GM12875 (cell line): ENCODE results near the gene SLC7A6OS.
"Not testable (repeated sequence)": the region's sequence is repeated elsewhere in the genome, so short reads cannot be mapped to it uniquely, and the experiment has no call there.

Experiments used
- H3K4me3 ChIP-seq: one replicate; pipeline ENCODE4 v1.5.1; 2011; ENCODE audit warnings: low read depth, low read length, control low read depth
- CTCF ChIP-seq: IDR thresholded peaks from 2 replicates; pipeline ENCODE4 v1.5.1; 2011; ENCODE audit warnings: low read depth, mild to moderate bottlenecking, control low read depth, inconsistent platforms, low read length, moderate library complexity, borderline replicate concordance; ENCODE audit not compliant: insufficient read depth

SLC7A6OS gene

DNA sequence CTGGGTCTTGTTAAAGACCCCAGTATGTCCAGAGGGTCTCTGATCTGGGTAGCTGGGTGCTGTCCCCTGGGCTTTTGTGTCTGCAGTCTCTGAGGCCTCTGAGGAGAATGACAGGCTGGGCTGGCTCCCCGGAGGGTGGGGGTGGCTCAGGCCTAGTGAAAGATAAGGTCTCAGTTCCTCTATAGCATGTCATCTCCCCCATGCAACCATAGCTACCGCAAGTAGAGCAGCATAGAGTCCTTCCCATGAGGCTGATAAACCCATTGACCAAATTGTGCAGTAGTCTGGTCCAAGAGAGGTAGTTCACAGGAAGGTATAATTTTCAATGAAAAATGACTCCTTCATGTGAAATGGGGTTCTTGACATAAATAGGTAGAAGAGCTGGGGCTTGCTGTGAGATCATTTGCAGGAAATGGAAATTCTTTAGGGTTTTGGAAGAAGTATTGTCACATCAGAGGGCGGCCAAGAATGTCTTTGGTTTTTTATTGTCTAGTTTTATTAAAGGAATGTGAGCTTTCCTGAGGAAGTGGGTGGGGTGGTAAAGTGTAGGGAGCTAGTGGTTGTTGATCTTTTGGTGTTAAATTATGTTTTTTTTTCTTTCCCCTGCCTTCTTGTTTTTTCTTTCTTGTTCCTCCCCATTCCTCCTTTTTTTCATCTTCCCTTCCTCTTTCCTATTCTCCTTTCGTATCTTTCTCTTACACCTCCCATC is 21.0 kb downstream of the SLC7A6OS start:
- no peak for TF ChIP-seq CTCF
- no peak overlapping the region for H3K4me3 ChIP-seq

DNA sequence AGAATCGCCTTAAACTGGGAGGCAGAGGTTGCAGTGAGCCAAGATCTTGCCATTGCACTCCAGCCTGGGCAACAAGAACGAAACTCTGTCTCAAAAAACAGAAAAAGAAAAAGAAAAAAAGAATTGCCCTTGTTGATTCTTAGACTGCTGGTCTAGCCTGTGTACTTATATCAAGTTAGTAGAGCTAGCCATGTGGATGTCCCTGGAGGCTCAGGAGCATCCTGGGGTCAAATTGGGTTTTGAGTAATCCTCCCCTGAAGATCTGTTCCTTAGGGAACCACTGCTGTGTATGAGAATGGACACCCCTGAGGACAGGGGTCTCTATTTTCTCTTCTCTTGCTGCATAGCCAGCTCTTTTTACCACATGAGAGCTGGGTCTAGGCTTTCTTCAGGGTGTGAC is 21.5 kb downstream of the SLC7A6OS start:
- no peak for TF ChIP-seq CTCF
- no peak overlapping the region for H3K4me3 ChIP-seq

DNA sequence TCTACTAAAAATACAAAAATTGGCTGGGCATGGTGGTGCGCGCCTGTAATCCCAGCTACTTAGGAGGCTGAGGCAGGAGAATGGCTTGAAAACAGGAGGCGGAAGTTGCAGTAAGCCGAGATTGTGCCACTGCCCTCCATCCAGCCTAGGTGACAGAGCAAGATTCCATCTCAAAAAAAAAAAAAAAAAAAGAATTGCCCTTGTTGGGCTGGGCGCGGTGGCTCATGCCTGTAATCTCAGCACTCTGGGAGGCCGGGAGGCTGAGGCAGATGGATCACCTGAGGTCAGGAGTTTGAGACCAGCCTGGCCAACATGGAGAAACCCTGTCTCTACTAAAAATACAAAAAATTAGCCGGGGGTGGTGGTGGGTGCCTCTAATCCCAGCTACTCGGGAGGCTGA is 21.9 kb downstream of the SLC7A6OS start:
- H3K4me3 ChIP-seq: not testable (repeated sequence)

DNA sequence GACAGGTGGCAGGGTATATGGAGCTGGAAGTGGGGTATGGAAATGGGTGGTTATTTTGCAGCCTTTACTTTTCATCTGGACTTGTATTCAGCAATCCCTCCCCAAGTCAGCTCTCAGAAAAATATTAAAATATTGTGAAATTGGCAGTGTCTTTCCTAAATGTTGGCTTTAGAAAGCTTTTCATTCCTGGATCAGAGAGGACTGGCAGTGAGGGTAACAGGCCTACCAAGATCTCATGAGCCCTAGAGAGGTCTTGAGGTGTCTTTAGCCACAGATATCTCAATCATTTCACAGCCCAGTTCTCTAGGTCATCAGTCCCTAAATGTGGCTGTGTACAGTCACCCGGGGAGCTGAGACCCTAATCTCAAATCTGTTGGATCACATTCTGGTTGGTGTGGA is 22.5 kb downstream of the SLC7A6OS start:
- TF ChIP-seq CTCF: no peak

GRCh38 chr16:68287276-68288251 is 23.2 kb downstream of the SLC7A6OS start:
- no peak for TF ChIP-seq CTCF
- H3K4me3 ChIP-seq: no peak overlapping the region

More for the DNA sequence above, 22.5 kb downstream of the SLC7A6OS start:
- H3K4me3 ChIP-seq: no peak overlapping the region

DNA sequence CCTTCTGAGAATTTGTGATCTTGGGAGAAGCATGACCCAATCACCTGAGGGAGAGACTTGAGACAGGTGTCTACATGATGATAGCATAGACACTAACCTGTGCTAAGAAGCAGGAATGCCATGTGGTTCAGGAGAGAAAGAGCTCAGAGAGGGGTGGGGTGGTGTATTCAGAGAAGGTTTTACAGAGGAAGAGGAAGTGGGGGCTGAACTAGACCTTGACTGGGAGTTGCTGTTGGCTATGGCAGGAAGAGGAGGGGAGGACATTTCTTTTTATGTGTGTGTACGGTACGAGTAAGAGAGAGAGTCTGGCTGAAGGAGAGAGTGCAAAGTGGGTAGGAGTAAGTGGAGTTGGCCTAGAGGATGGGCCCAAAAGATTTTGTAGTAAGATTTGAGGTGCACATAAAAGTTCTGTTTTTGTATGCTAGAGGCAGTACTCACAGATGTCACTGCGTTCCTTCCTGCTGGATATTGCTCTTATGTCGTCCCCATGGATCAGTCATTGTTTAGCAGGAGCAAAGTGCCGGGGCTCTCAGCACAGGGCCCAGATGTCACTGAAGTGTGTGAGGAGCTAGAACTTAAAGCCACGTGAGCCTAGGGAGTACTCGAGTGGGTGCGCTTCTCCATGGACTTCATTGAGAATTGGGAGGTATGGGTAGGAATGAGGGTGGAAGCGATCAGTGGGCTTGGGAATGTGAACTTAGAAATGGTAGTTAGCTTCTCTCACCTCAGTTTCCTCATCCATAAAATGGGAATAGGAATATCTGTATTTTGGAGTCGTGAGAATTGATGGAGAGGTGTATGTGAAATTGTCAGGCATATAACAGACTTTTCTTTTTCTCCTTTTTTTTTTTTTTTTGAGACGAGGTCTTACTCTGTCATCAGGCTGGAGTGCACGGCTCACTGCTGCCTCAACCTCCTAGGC is 24.3 kb downstream of the SLC7A6OS start:
- peak overlapping the region; percentile 6 for H3K4me3 ChIP-seq
- no peak for TF ChIP-seq CTCF

- TF ChIP-seq CTCF: no peak
- no peak overlapping the region for H3K4me3 ChIP-seq
These were observed 25.1 kb downstream of the SLC7A6OS start for GRCh38 chr16:68285683-68286082.
